GM18517 (cell line): ENCODE data around the gene RCCD1.

ENCODE experiments used
- ATAC-seq: cut with Tn5 transposase; IDR thresholded peaks from one replicate; pipeline ENCODE4 v1.9.1; 2021; ENCODE audit warnings: mild to moderate bottlenecking, moderate library complexity; ENCODE audit not compliant: unreplicated experiment

The RCCD1 gene

DNA sequence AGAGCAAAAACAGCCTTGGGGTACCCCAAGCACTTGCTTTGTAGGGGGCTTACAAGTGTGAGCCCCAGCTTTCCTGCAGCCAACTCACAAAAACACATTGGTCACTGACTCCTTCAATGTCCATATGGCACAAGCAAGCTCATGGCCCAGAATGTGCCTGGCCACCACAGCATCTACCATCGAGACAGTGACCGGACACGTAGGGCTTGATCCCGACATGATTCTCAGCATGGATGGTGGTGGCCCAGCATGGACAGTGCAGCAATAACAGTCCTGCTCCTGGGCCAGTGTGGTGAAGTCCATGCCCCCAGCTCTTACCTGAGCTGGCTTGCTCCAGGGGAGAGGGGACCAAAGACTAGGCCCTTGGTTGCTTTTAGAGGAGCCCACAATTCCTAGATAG, 13.6 kb upstream of the RCCD1 start:
- no peak for ATAC-seq

DNA sequence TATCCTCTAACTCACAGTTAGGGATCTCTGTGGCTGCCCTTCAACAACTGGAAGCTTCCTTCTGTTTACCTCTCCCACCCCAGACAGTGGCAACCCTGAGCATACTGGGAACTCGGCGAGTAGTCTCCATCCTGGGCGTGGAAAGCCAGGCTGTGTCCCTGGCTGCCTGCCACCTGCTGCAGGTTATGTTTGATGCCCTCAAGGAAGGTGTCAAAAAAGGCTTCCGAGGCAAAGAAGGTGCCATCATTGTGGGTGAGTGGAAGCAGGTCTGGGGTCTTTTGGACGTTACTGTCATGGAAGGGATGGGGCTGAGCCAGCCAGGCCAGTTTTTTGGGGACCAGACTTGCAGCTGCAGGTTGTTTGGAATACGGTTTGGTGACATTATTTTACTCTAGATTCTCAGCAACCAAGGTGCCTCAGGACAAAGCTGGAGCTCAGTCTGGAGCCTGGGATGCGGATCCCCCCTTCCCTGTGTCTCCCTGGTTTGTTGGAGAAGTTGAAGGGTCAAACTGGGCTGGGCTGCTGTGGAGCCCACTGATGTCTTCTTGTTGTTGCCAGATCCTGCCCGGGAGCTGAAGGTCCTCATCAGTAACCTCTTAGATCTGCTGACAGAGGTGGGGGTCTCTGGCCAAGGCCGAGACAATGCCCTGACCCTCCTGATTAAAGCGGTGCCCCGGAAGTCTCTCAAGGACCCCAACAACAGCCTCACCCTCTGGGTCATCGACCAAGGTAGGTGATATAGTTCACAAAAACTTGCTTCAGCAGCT, 12.1 kb upstream of the RCCD1 start:
- ATAC-seq = no peak

DNA sequence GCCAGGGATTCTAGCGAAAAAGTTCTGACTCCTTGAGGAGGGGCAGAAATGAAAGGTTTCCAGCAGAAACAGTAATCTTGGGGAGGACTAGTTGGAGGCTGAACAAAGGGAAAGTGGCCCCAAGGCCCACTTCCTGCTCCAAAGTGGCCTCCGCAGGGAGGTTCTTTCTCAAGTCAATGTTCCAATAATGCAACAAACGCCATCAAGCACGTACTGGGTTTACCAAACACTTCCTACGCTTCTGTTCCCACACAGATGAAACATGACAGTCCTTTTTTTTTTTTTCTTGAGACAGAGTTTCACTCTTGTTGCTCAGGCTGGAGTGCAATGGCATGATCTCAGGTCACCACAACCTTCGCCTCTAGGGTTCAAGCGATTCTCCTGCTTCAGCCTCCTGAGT, 9.6 kb upstream of the RCCD1 start:
- ATAC-seq = no peak

DNA sequence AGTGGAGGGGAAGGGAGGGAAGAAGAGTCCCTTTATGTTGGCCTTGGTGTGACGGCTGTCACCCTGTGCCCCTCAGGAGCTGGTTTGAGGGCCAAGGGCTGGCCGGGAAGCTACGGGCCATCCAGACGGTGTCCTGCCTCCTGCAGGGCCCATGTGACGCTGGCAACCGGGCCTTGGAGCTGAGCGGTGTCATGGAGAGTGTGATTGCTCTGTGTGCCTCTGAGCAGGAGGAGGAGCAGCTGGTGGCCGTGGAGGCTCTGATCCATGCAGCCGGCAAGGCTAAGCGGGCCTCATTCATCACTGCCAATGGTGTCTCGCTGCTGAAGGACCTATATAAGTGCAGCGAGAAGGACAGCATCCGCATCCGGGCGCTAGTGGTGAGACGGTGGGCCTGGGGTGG, 8.1 kb upstream of the RCCD1 start:
- ATAC-seq = no peak

DNA sequence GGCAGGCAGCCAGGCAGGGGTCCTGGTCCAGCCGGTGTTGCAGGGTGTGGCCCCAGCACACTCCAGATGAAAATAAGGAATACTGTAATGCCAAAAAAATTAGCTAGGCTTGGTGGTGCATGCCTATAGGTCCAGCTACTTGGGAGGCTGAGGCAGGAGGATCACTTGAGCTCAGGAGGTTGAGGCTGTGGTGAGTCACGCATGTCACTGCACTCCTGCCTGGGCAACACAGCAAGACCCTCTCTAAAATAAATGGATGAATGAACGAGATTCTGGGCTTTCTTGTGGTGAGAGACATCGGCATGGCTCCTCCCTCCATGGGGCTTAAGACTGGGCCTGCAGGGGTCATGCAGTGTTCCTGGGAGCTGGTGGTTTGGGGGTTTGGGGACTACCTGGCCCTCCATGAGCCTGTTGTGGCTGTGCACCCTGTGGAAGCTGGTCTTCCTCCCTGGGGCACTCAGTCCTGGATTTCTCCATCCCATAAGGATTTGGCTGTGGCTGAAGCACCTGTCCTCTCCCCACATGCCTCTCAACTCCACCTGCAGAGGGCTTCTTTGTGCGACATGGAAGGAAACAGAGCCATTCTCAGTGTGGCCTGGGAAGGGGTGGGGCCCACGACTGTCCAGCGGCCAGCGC, 7.6 kb upstream of the RCCD1 start:
- ATAC-seq = no peak

DNA sequence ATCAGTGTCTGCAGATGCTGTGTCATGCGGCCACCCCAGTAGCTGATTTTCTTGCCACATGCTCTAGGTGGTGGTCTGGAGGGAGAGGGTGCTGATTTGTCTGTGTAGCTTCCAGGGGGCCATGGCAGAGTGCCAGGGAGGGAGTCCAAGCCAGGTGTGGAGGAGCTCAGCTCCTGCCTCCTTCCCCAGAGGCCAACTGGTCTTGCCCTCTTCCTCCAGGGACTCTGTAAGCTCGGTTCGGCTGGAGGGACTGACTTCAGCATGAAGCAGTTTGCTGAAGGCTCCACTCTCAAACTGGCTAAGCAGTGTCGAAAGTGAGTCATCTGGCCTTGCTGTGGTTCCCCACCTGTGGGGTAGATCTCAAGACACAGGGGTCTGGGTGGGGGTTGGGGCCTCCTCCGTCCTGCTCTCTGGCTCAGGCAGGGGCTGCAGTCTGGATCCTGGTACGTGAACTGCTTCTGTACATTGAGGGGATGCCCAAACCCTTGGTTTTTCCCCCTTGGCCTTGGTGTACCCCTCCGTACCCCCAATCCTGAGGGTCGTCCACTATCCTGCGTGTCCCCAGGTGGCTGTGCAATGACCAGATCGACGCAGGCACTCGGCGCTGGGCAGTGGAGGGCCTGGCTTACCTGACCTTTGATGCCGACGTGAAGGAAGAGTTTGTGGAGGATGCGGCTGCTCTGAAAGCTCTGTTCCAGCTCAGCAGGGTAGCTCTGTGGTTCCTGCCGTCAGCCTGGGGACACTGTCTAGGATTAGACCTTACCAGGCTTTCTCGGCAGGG, 6.9 kb upstream of the RCCD1 start:
- ATAC-seq = no peak

DNA sequence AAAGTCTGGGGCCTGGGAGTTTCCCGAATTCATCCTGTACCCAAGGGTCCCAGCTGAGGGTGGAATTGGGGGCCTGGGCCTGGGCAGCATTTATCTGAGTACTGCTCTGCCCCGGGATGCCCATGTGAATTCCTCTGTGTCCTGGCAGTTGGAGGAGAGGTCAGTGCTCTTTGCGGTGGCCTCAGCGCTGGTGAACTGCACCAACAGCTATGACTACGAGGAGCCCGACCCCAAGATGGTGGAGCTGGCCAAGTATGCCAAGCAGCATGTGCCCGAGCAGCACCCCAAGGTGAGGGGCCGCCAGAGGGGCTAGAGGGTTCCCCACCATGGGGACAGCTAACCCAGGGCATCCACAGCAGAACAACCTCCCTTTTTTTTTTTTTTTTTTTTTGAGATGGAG, 6.2 kb upstream of the RCCD1 start:
- ATAC-seq = no peak

DNA sequence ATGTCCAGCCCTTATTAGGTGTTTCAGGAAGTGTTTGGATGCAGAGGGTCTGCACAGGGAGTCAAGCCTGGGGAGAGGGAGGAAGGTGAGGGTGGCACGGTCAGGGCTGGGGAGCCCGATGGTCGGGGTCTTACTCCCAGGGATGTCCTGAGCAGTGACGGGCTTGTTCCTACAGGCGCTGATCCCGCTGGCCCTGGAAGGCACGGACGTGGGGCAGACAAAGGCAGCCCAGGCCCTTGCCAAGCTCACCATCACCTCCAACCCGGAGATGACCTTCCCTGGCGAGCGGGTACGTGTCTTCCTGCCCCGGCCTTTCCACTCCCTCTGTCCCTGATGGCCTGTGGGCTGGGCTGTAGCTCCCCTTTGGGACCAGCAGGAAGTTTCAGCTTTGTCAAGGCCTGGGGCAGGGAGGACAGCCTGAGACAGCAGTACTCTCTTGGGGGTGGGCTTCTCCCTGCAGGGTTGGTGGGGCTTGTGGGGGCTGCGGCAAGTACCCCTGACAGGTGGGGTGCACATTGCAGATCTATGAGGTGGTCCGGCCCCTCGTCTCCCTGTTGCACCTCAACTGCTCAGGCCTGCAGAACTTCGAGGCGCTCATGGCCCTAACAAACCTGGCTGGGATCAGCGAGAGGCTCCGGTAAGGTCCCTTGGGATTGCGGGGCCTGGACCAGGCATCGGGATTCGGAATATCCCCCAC, 4.6 kb upstream of the RCCD1 start:
- ATAC-seq = no peak

DNA sequence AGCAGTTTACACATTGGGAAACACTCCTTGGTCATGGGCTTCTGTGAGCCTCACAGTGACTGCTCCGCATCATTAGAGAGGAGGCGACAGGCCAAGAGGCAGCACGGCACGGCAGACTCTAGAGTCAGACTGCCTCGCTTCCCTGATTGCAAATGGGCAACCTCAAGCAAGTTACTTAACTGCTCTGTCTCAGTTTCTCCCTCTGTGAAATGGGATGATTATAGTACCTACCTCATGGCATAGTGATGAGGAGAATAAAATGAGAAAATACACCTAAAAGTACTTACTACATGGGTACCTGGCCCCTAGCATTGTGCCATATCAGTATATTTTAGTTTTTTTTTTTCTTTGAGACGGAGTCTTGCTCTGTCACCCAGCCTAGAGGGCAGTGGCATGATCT, 4.0 kb upstream of the RCCD1 start:
- no peak for ATAC-seq

DNA sequence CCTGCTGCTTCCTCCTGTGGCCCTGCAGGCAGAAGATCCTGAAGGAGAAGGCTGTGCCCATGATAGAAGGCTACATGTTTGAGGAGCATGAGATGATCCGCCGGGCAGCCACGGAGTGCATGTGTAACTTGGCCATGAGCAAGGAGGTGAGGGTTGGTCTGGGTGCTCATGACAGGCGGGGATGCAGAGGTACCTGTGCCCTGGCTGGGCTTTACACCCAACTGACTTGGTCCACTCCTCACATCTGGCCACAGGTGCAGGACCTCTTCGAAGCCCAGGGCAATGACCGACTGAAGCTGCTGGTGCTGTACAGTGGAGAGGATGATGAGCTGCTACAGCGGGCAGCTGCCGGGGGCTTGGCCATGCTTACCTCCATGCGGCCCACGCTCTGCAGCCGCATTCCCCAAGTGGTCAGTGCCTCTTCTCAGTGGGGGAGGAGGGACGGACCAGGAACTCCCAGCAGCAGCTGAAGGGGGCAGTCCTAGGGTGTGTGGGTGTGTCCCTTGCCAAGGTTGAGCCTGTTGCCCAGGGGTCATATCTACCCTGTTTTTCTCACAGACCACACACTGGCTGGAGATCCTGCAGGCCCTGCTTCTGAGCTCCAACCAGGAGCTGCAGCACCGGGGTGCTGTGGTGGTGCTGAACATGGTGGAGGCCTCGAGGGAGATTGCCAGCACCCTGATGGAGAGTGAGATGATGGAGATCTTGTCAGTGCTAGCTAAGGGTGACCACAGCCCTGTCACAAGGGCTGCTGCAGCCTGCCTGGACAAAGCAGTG, 1.6 kb upstream of the RCCD1 start:
- ATAC-seq = no peak

DNA sequence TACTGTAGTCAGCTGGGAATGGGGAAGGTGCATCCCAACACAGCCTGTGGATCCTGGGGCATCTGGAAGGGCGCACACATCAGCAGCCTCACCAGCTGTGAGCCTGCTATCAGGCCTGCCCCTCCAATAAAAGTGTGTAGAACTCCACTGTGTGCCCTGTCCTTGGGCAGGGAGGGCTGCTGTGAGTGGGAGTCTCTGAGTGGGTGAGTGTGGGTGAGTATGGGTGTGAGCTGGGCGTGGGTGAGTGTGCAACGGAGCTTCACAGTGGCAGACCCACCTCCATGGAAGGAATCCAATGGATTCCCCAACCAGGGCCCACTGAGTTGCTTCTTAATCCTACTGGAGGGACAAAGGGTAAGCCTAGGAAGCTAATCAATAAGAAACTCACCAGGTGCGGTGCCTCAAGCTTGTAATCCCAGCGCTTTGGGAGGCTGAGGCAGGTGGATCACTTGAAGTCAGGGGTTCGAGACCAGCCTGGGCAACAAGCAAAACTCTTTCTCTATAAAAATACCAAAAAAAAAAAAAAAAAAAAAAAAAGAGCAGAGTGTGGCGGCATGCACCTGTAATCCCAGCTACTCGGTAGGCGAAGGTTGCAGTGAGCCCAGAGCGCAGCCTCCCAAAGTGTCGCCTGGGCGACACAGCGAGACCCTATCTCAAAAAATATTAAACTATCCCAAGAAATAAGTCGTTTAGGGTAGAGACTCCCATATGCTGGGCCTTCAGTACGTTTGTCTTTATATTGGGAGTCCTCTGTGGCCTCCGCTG, 555 bp upstream of the RCCD1 start:
- no peak for ATAC-seq

DNA sequence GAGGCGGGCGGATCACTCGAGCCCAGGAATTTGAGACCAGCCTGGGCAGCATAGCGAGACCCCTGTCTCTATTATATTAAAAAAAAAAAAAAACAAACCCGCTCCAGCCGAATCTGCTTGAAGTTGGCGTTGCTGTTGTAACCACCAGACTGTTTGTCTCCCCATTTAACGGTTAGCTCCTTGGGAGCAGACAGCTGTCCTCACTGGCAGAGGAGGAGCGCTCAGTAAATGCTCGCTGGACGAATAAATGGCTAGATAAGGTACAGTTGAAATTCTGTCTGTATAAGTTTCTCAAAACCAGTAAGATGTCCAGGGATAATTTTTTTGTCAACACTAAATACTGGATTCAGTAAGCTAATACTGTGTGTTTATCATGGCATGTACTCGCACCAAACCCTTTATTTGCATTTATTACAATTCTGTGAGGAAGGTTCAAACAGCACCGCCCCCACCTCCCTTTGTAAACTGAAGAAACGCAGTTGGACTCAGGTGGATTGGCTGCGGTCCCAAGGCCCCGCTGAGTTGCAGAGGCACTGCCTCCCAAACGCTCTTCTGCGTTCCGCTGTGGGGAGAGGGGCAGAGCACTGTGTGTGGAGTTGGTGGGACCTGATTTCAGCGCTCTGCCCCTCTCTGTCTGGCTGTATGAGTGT, 1.1 kb downstream of the RCCD1 start:
- ATAC-seq = no peak

DNA sequence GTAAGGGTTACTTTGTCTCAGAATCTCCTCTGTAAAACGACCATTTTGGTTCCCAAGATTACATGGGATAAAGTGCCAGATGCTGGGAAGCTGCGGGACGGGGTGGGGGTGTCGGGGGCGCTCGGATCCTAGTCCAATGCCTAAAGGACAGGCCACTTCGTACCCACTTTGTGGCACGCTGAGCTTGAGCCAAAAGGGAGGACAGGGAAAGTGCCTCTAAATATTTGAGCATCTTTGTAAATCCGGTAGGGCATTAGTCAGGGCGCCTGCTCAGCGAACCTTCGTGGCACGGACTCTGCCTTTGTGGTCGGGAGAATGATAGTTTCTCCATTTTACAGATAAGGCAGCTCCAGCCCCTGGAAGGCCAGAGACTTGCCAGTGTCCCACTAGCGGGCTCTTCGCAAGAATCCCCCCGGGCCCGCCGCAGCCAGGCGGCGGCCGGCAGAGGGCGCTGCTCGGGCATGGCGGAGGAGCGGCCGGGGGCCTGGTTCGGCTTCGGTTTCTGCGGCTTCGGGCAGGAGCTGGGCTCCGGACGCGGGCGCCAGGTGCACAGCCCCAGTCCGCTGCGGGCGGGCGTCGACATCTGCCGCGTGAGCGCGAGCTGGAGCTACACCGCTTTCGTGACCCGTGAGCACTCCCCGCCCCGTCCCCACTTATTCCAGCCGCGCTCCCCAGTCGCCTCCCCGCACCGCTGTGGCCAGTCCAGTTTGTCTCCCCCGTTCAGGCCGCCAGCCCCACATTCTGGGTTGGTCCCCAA, 1.8 kb downstream of the RCCD1 start:
- ATAC-seq = no peak

DNA sequence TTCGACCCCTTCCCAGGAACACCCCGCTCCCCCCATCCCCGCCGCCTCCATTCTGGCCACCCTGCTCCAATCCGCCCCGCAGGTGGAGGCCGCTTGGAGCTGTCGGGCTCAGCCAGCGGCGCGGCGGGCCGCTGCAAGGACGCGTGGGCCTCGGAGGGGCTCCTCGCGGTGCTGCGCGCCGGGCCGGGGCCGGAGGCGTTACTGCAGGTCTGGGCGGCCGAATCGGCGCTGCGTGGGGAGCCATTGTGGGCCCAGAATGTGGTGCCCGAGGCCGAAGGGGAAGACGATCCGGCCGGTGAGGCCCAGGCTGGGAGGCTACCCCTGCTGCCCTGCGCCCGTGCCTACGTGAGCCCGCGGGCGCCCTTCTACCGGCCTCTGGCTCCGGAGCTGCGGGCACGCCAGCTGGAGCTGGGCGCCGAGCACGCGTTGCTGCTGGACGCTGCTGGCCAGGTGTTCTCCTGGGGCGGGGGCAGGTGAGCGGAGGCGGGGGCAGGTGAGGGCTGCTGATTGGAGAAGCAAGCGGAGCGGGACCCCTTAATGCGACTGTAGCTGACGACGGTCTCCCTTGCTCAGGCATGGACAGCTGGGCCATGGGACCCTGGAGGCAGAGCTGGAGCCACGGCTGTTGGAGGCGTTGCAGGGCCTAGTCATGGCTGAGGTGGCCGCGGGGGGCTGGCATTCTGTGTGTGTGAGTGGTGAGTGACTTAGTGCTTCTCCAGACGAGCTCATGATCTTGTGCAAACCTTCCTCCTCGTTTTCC, 2.5 kb downstream of the RCCD1 start:
- no peak for ATAC-seq

DNA sequence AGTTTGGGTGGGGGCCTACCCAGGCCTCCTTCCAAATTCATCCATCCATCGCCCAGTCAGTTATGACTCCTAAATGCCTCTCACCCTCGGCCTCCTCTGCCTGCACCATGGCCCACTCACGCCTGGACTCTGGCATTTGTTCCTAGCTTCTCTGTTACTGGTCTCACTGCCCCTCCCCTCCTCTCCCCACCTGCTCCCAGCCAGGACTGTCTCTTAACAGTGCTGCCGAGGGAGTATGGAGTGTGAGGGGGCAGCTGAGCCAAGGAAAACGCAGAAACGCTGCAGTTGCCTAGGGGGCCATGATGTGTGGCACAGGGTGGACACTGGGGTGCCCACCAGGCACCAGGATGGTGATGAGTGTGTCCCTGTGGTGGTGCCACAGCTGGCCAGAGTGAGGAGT, 3.1 kb downstream of the RCCD1 start:
- ATAC-seq = no peak

DNA sequence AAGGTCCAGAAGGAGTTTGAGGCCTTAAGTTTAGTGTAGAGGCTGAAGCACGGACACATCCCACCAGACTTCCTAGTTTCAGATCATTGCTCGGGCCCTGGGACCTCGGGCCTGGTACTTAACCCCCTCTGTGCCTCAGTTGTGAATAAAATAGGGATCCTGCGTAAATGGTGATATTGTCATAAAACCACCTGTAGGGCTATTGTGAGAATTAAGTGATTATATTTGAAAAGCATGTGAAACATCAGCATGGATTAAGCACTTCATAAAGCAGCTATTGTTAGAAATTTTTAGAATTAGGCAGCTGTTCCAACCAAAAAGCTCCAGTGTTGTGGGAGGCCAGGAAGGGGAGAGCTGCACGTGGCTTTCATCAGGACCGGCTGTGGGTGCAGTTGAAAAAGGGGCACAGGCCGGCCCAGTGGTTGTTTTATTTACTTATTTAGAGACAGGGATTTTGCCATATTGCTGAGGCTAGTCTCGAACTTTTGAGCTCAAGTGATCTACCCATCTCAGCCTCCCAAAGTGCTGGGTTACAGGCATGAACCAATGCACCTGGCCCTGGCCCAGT, 4.4 kb downstream of the RCCD1 start:
- no peak for ATAC-seq

DNA sequence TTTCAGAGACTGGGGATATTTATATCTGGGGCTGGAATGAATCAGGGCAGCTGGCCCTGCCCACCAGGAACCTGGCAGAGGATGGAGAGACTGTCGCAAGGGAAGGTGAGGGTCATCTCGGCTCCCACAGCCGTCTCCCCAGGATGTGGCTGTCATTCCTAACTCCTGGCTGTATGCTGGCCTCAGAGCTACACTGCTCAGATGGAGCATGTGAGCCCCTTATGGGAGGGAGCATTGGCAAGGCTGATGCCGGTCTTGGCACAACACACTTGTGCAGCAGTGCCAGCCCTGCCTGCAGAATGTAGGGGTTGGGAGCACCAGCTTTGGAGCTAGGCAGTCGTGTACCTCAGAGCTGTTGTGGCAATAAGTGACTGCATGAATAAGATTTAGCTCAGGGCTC, 5.2 kb downstream of the RCCD1 start:
- ATAC-seq = no peak
